Fibroblast of skin of right quadriceps (primary cell): ENCODE measurements around the gene PIP5K1B.

Experiments
- DNase-seq: peaks from one replicate; pipeline ENCODE4 v3.0.0-alpha.2; 2013

PIP5K1B gene

GRCh38 chr9:68925175-68925574 lies 220.1 kb downstream of the PIP5K1B start:
- no peak for DNase-seq

DNA sequence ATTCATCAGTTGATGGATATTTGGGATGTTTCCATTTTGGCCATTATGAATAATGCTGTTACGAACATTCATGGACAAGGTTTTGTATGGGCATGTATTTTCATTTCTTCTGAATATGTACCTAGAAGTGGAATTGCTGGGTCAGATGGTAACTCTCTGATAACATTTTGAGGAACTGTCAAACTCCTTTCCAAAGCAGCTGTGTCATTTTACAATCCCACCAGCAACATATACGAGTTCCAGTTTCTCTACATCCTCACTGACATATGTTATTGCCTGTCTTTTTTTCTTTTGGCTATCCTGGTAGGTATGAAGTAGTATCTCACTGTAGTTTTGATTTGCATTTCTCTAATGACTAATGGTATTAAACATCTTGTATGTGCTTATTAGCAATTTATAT lies 222.1 kb downstream of the PIP5K1B start:
- DNase-seq, result no peak

- DNase-seq, result no peak
Observed at GRCh38 chr9:68931821-68932220, 226.8 kb downstream of the PIP5K1B start.

- DNase-seq, result no peak
Observed at GRCh38 chr9:68932458-68932857, 227.4 kb downstream of the PIP5K1B start.

- DNase-seq, result no peak
Observed at GRCh38 chr9:68933434-68934328, 228.6 kb downstream of the PIP5K1B start.

GRCh38 chr9:68934329-68934644 lies 229.2 kb downstream of the PIP5K1B start:
- DNase-seq, result no peak

DNA sequence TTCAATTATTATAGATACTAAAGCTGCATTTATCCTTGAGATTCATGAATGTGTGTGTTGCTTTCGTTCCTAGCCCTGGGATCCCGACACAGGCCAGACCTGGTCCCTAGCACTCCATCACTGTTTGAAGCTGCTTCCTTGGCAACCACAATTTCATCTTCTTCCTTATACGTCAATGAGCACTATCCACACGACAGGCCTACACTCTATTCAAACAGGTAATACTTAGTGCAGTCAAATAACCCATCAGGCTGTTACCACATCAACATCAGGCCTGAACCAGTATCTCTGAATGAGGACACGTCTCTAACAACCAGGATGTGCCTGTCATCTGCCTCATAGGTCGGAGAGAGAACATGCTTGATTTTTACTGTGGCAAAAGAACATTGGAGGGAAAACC lies 235.5 kb downstream of the PIP5K1B start:
- no peak for DNase-seq

- DNase-seq, result no peak
Observed at GRCh38 chr9:68941780-68942459, 236.9 kb downstream of the PIP5K1B start.

- no peak for DNase-seq
Observed at GRCh38 chr9:68942790-68943189, 237.8 kb downstream of the PIP5K1B start.

GRCh38 chr9:68947015-68947414 lies 242.0 kb downstream of the PIP5K1B start:
- DNase-seq, result no peak

GRCh38 chr9:68947842-68948569 lies 243.0 kb downstream of the PIP5K1B start:
- DNase-seq, result no peak

DNA sequence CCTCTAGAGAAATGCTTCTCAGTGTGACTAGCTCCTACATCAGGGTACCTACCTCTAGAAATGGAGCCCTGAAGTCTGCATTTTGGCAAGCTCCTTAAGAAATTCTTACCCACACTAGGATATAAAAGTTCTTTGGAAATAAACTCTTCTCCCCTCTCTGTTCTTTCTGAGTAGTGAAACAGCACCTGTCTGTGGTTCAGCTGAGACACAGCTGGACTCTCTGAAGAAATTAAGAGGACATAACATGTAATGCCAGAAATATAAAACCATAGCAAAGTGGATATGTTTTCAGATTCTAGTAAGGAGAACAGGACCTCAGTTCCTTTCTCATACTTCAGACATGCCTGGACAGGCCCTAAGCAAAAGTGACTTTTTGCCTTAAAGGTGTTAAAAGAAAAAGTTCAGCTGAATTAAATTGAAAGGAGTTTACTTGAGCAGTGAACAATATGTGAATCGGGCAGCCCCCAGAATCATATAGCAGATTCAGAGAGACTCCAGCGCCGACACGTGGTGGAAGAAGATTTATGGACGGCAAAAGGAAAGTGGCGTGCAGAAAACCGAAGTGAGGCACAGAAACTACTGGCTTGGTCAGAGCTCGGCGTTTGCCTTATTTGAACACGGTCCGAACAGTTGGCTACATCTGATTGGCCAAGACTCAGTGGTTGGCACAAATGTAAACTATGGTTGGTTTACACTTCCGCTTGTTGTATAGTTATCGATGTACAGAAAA lies 244.4 kb downstream of the PIP5K1B start:
- peak; percentile 3 for DNase-seq

GRCh38 chr9:68950188-68950587 lies 245.1 kb downstream of the PIP5K1B start:
- no peak for DNase-seq

DNA sequence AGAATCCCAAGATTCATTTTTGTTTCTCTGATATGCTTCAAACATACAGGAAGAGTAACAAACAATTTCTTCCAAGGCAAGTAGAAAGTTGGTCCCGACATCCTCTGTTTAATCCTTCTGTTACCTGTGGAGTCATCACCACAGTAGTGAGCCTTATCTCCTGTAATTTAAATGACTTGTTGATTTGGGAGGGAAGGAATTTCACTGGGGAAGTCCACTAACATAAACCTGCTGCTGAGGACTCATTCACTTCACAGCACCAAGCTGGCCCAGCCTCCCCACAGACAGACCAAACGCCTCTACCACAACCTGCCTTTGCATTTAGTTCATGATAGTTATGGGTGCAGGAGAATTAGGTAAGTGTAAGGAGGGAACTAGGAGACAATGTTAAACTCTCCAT lies 245.6 kb downstream of the PIP5K1B start:
- DNase-seq, result no peak

GRCh38 chr9:68951879-68952659 lies 247.0 kb downstream of the PIP5K1B start:
- DNase-seq, result no peak

DNA sequence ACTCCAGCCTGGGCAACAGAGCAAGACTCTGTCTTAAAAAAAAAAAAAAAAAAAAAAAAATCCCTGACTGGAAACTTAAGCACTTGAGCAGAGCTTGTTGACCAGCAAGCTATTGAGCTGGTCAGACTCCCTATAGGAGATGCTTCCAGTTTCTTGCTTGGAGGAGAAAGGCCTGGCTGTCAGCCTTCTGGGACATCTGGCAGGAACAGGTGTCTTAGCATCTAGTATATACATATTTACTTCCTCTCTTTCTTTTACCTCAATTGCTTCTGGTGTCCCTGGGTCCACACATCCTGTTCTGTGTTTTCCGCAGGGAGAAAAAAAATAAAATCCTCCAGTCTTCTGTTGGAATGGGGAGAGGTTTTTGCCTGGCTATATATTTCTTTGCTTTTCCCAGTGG lies 248.7 kb downstream of the PIP5K1B start:
- no peak for DNase-seq

- DNase-seq, result no peak
Observed at GRCh38 chr9:68955330-68955729, 250.3 kb downstream of the PIP5K1B start.

DNA sequence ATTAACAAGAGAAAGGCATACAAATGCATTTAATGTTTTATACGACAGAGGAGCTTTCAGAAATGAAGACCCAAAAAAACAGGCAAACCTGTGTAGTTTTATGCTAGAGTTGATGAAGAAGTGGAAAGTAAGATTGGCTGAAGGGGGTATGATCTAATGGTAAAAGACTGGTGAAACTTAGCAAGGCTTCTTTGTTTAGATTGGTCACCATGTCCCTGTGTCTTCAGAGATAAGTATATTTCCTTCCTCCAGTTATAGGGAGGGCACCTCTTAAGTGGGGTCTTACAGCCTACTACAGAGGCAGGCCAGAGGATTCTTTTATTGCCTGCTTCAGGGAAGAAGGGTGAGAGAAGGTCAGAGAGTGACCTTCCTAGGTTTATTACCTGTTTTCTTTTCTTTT lies 252.4 kb downstream of the PIP5K1B start:
- no peak for DNase-seq

- no peak for DNase-seq
Observed at GRCh38 chr9:68961587-68961986, 256.5 kb downstream of the PIP5K1B start.

DNA sequence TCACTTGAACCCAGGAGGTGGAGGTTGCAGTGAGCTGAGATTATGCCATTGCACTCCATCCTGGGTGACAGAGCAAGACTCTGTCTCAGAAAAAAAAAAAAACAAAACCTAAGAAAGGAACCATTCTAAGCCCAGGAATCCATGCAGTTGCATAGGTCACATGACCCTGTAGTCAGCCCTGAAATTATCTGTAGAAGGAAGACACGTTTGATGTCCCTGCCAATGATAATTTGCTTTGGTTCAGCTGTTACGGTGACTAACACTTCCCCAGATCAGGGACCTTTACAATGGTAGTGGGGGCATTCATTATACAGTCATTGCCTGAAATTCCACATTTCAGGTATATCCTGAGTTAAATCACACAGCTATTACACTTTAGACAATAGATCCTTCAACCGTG lies 258.4 kb downstream of the PIP5K1B start:
- no peak for DNase-seq

DNA sequence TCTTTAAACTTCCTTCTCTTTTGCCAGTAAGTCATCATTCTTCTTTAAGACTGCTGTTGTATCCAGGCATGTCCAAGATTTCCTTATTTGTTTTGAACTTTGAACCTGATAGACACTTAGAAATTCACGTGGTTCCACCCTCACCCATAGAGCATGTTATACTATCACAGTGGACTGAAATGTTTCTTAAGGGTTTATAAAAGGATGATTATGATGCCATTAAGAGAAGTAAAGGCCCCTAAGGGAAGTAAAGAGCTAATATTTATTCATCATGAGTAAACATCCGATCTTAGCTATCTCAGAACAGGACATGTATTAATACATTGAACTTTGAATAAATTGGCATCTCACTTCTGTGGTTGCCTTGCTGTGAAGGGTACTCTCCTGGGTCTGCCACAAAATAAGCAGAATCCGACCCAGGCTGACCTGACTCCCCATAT lies 259.1 kb downstream of the PIP5K1B start:
- DNase-seq, result no peak

GRCh38 chr9:68964765-68965164 lies 259.7 kb downstream of the PIP5K1B start:
- no peak for DNase-seq
